ENCODE measurements around the gene SKP1. TPM values are rescaled to one million over a fixed set of nuclear protein-coding genes. Genes with fewer than 3 reads are reported as not detected.

SKP1 gene
- total and polyA plus RNA-seq, 7 donors: 193 to 938 (median 320) TPM

GRCh38 chr5:134142806-134143205, 33.9 kb downstream of the SKP1 start:
- peaks cover 6 to 69% (median 21%) of the 10 kb centered on the region in 4 donors for H3K36me3 ChIP-seq
- H3K27ac ChIP-seq: no peak overlapping the region
- no peaks in the 10 kb centered on the region for H3K27me3 ChIP-seq
- H3K9me3 ChIP-seq: no peaks in the 10 kb centered on the region
- peak; percentile 46 for DNase-seq
- TF ChIP-seq POLR2A (IDR thresholded peaks at IDR 0.05) (no peak), CTCF (IDR thresholded peaks at IDR 0.05) (no peak), POLR2AphosphoS5 (IDR thresholded peaks at IDR 0.05) (no peak), EP300 (IDR thresholded peaks at IDR 0.05) (no peak)
- intact Hi-C loops (cut with DNase I): no loop called here
- H3K4me3 ChIP-seq: no peak overlapping the region
- peaks cover 0 to 15% (median 7%) of the 10 kb centered on the region in 4 donors for H3K4me1 ChIP-seq
- WGBS, 2 donors: 93 to 94% methylated on average over 12 of the region's 12 CpGs

- no peaks in the 10 kb centered on the region for H3K27me3 ChIP-seq
- WGBS, 2 donors: 69 to 83% methylated on average over 5 of the region's 5 CpGs
- H3K27ac ChIP-seq: no peak overlapping the region
- TF ChIP-seq POLR2AphosphoS5 (IDR thresholded peaks at IDR 0.05) (no peak), CTCF (IDR thresholded peaks at IDR 0.05) (no peak), POLR2A (IDR thresholded peaks at IDR 0.05) (no peak), EP300 (IDR thresholded peaks at IDR 0.05) (no peak)
- H3K4me3 ChIP-seq: no peak overlapping the region
- peak; percentile 57 for DNase-seq
- no peaks in the 10 kb centered on the region for H3K9me3 ChIP-seq
- peaks cover 6 to 63% (median 21%) of the 10 kb centered on the region in 4 donors for H3K36me3 ChIP-seq
- peaks cover 0 to 15% (median 7%) of the 10 kb centered on the region in 4 donors for H3K4me1 ChIP-seq
- intact Hi-C loops (cut with DNase I): no loop called here
These were observed 34.7 kb downstream of the SKP1 start for GRCh38 chr5:134142052-134142451.

- peaks cover 0 to 15% (median 5%) of the 10 kb centered on the region in 4 donors for H3K4me1 ChIP-seq
- no peak overlapping the region for H3K27ac ChIP-seq
- H3K4me3 ChIP-seq: no peak overlapping the region
- H3K9me3 ChIP-seq: no peaks in the 10 kb centered on the region
- intact Hi-C loops (cut with DNase I): no loop called here
- TF ChIP-seq CTCF (IDR thresholded peaks at IDR 0.05) (no peak), POLR2A (IDR thresholded peaks at IDR 0.05) (no peak), EP300 (IDR thresholded peaks at IDR 0.05) (no peak), POLR2AphosphoS5 (IDR thresholded peaks at IDR 0.05) (no peak)
- H3K27me3 ChIP-seq: no peaks in the 10 kb centered on the region
- H3K36me3 ChIP-seq: peaks cover 6 to 64% (median 24%) of the 10 kb centered on the region in 4 donors
- peak; percentile 42 for DNase-seq
- 79 to 82% methylated on average over 9 of the region's 9 CpGs for WGBS, 2 donors
These were observed 35.3 kb downstream of the SKP1 start for GRCh38 chr5:134141331-134142050.

GRCh38 chr5:134140530-134141201, 36.1 kb downstream of the SKP1 start:
- Histone ChIP-seq H3K27me3 (no peaks in the 10 kb centered on the region), H3K9me3 (no peaks in the 10 kb centered on the region), H3K4me1 (peaks cover 0 to 14% (median 3%) of the 10 kb centered on the region in 4 donors), H3K36me3 (peaks cover 6 to 65% (median 23%) of the 10 kb centered on the region in 4 donors), H3K27ac (no peak overlapping the region), H3K4me3 (no peak overlapping the region)
- intact Hi-C loops (cut with DNase I): no loop called here
- TF ChIP-seq POLR2A (IDR thresholded peaks at IDR 0.05): no peak
- peak; percentile 44 to 57 (median 47) for TF ChIP-seq CTCF (IDR thresholded peaks at IDR 0.05)
- DNase-seq: peak; percentile 76
- 26 to 34% methylated on average over 8 of the region's 8 CpGs for WGBS, 2 donors
